ENCODE data around the gene UNC13A.

Gene UNC13A

DNA sequence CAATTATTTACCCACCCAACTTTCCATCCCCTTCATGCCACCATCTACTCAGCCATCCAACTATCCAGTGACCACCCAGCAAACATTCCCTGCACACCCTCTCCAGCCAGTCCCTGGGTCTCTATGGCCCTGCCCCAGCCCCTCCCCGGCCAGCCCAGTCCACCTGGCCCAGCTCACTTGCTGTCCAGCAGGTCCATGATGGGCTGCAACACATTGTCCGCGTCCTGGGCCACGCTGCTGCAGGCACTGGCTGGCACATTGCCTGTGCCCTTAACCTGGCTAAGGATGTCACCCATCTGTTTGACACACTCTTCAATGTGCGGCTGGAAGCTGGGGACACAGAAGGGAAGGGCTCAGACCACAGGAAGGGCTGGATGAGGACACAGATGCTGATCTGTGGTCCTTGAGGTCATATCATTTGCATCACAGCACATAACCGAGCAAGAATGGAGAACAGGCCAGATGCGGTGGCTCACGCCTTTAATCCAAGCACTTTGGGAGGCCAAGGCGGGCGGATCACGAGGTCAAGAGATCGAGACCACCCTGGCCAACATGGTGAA is 61.6 kb downstream of the UNC13A start:
- no peak for DNase-seq (ENCODE audit: low read depth)
- H3K4me3 ChIP-seq (ENCODE audit: low read depth, low read length), result no peak overlapping the region
- in situ Hi-C loops (cut with HindIII; ENCODE audit: low sequenced_read_pairs), result no loop called here
- TF ChIP-seq, protein P1, sequence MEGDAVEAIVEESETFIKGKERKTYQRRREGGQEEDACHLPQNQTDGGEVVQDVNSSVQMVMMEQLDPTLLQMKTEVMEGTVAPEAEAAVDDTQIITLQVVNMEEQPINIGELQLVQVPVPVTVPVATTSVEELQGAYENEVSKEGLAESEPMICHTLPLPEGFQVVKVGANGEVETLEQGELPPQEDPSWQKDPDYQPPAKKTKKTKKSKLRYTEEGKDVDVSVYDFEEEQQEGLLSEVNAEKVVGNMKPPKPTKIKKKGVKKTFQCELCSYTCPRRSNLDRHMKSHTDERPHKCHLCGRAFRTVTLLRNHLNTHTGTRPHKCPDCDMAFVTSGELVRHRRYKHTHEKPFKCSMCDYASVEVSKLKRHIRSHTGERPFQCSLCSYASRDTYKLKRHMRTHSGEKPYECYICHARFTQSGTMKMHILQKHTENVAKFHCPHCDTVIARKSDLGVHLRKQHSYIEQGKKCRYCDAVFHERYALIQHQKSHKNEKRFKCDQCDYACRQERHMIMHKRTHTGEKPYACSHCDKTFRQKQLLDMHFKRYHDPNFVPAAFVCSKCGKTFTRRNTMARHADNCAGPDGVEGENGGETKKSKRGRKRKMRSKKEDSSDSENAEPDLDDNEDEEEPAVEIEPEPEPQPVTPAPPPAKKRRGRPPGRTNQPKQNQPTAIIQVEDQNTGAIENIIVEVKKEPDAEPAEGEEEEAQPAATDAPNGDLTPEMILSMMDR (IDR thresholded peaks at IDR 0.05; ENCODE audit: low read depth, low read length, missing control alignments), result no peak

DNA sequence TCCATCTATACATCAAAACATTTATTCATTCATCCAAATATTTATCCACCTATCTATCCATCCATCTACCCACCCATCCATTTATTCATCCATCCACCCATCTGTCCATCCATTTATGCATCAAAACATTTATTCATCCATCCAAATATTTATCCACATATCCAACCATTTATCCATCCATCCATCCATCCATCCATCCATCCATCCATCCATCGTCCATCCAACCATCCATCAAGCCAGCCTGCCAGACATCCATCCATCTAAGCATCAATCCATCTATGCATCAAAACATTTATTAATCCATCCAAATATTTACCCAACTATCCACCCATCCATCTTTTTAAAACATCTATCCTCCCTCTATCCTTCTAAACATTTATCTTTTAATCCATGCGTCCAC is 62.2 kb downstream of the UNC13A start:
- TF ChIP-seq, protein P1 (IDR thresholded peaks at IDR 0.05; ENCODE audit: low read depth, low read length, missing control alignments), result no peak
- DNase-seq (ENCODE audit: low read depth), result no peak
- in situ Hi-C loops (cut with HindIII; ENCODE audit: low sequenced_read_pairs), result no loop called here
- no peak overlapping the region for H3K4me3 ChIP-seq (ENCODE audit: low read depth, low read length)

DNA sequence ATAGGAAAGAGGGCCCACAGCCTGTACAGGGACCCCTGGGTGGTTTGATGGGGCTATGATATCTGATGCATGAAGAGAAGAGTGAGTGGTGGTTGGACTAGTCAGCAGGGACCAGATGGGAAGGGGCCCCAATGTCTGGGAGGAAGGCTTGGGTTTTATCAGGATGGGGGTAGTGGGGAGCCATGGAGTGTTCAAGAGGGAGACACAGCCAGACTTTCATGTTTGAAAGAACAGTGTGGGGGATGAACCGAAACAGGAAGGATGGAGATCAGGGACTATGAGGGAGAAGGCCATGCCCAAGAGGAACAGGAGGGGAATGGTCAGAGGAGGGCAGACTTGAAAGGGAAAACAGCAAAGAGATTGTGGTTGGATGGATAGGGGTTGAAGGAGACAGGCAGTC is 63.1 kb downstream of the UNC13A start:
- no peak overlapping the region for H3K4me3 ChIP-seq (ENCODE audit: low read depth, low read length)
- TF ChIP-seq, protein P1 (IDR thresholded peaks at IDR 0.05; ENCODE audit: low read depth, low read length, missing control alignments), result no peak
- in situ Hi-C loops (cut with HindIII; ENCODE audit: low sequenced_read_pairs), result no loop called here
- DNase-seq (ENCODE audit: low read depth), result no peak

DNA sequence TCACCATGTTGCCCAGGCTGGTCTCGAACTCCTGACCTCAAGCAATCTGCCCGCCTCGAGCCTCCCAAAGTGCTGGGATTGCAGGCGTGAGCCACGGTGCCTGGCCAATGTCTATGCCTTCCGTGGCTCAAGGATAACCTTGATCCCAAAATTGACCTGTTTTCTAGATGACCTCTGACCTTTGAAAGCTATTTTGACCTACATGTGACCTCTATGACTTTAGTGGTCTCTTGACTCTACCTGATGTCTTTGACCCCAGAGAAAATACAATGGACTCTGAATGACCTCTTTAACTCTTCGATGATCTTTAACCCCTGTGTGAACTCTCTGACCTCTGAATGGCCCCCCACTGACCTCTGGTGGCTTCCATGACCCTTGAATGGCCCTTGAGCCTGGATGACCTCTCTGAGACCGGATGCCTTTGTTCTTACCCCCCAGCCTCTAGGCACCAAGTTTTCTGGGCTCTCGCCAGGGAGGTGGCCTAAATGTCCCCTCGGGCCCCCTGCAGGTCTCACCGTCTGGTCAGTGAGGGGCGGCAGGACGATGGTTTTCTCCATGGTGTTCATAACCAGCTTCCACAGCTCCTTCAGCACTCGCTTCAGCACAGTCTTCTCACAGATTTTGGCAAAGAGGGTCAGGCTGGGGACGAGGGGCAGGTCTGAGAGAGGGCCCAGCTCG is 63.7 kb downstream of the UNC13A start:
- DNase-seq (ENCODE audit: low read depth), result no peak
- no peak overlapping the region for H3K4me3 ChIP-seq (ENCODE audit: low read depth, low read length)
- in situ Hi-C loops (cut with HindIII; ENCODE audit: low sequenced_read_pairs), result no loop called here
- TF ChIP-seq, protein P1 (IDR thresholded peaks at IDR 0.05; ENCODE audit: low read depth, low read length, missing control alignments), result no peak

DNA sequence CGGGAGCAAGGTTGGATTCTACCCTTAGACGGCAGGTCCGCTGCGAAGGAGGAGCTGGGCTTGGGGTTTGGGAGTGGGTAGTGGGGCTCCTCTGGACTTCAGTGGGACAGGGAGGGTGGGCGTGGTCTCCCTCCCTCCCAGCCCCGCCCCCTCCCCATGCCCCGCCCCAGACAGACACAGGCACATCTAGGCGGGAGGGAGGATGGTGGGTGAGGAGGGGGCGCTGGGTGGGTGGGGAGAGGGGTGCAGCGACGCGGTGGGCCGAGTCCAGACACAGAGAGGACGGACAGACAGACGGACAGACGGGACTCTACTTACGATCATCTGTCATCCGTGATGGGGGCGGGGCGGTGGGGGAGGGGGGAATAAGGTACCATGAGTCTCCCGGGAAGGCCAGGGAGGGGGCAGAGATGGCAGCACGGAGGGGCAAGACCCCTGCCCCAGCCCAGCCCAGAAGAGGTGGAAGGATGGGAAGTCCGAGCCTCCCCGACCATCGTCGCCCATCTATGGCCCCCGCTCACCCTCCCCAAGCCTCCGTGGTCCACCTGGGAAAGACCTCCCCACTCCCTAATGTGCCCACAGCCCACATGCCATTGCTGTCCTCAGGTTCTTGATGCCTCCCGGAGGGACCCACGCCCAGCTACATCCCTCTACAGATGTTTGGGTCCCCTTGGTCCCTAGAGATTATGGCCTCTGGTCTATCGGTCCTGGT is 64.8 kb downstream of the UNC13A start:
- no peak for DNase-seq (ENCODE audit: low read depth)
- H3K4me3 ChIP-seq (ENCODE audit: low read depth, low read length), result no peak overlapping the region
- TF ChIP-seq, protein P1 (IDR thresholded peaks at IDR 0.05; ENCODE audit: low read depth, low read length, missing control alignments), result no peak
- in situ Hi-C loops (cut with HindIII; ENCODE audit: low sequenced_read_pairs), result no loop called here

DNA sequence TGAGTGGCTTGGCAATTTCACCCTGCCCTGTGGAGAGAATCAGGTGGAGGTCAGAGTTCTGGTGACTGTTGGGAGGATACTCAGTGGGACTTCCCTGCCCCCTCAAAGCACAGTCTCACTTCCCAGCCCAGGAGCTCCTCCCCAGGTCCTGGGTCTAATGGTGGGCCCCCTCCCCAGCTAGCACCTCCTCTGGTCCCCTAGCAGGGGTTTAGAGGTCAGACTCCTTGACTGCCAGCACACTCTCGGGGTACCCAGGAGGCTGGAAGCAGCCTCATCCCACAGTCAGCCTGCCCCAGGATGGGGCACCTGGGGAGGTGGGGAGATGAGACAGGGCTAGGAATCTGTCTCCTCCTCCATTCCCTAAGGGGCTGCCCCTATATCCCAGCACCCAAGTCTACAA is 67.5 kb downstream of the UNC13A start:
- TF ChIP-seq, protein P1 (IDR thresholded peaks at IDR 0.05; ENCODE audit: low read depth, low read length, missing control alignments), result no peak
- no peak overlapping the region for H3K4me3 ChIP-seq (ENCODE audit: low read depth, low read length)
- DNase-seq (ENCODE audit: low read depth), result no peak
- in situ Hi-C loops (cut with HindIII; ENCODE audit: low sequenced_read_pairs), result no loop called here

Data from astrocyte of the cerebellum (primary cell).